ENCODE data around the gene OR4L1. TPM values are rescaled to one million over a fixed set of nuclear protein-coding genes. Genes with fewer than 3 reads are reported as not detected.

The OR4L1 gene
- total RNA-seq: not detected in 2 replicates

DNA sequence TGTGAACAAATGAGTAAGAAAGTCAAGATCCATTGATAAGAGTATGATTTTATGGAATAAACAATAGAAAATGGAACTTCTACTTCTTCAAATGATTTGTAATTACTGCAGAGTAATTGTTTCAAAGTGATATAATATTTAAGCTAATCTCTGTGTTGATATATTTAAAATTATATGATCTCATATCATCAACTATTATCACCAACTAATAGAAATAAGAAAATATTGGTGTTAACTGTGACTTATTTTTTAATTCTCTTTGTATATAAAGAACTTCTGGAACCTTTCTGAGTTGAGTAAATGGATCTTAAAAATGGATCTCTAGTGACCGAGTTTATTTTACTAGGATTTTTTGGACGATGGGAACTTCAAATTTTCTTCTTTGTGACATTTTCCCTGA, at the start of gene OR4L1:
TSS of gene OR4L1 (plus strand) at position 301 of the 400 bp plus-strand sequence. CDS start at position 301, 0 bp downstream.

DNA sequence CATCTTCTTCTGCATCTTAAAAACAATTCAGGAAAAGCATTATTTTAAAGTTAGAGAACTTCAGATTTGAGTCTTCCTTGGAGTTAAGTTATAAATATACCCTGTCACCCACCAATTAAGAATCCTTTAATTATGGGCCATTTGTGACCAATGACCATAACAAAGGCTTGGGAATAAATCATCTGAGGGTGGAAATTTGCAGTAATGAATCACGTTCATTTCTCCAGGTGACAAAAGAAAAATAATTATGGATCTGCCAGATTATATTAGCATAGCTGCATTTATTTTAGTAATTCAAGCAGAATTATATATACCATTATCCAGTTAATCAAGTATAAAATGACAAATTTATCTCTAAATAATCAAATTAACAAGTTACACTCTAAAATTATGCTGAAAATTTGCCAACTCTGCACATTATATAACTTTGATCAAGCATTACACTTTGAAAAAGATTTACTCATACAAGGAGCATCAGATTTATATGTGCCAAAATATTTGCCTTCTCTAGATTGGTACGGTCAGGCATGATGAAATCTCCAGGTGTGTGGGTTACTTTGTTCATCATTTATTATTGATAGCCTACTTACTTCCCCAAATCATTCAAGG, 40.5 kb upstream of the OR4L1 start, which contains the start of gene OR4K14:
TSS of gene OR4K14 (minus strand) at position 51 of the 609 bp plus-strand sequence. CDS start 4,114 bp downstream, outside the sequence.

GRCh38 chr14:20035938-20036337, 23.9 kb upstream of the OR4L1 start, which contains the start of gene OR4K13:
Gene OR4K13, minus strand, starts transcription at chr14:20036038. Its CDS starts 1,280 bp downstream, at chr14:20034758.

GRCh38 chr14:20110438-20110837, 50.6 kb downstream of the OR4L1 start, which contains the start of gene OR4K17:
Gene OR4K17, plus strand, starts transcription at chr14:20110739. Its CDS starts 6,761 bp downstream, at chr14:20117500.

Other genes starting within 250 kb of the OR4L1 start
- not detected in 2 replicates for gene OR4K2, start 184.9 kb upstream of the OR4L1 start, total RNA-seq
- not detected in 2 replicates for gene OR4K5, start 139.4 kb upstream of the OR4L1 start, total RNA-seq
- not detected in 2 replicates for gene OR4K1, start 129.1 kb upstream of the OR4L1 start, total RNA-seq
- gene OR4K15, start 84.5 kb upstream of the OR4L1 start, total RNA-seq: not detected in 2 replicates
- gene OR4Q2, start 57.9 kb upstream of the OR4L1 start, total RNA-seq: not detected in 2 replicates
- gene OR4K14, start 40.7 kb upstream of the OR4L1 start, total RNA-seq: not detected in 2 replicates
- gene OR4K13, start 24.0 kb upstream of the OR4L1 start, total RNA-seq: not detected in 2 replicates
- gene OR4K17, start 50.7 kb downstream of the OR4L1 start, total RNA-seq: not detected in 2 replicates
- not detected in 2 replicates for gene OR4N5, start 78.8 kb downstream of the OR4L1 start, total RNA-seq
- gene OR11G2, start 130.9 kb downstream of the OR4L1 start, total RNA-seq: not detected in 2 replicates
- not detected in 2 replicates for gene OR11H6, start 163.7 kb downstream of the OR4L1 start, total RNA-seq
- gene OR11H7, start 168.9 kb downstream of the OR4L1 start, total RNA-seq: not detected in 2 replicates
- not detected in 2 replicates for gene OR11H4, start 179.2 kb downstream of the OR4L1 start, total RNA-seq
- gene TTC5, start 245.9 kb downstream of the OR4L1 start, total RNA-seq: 21.5 and 25.5 TPM in 2 replicates

Measured in dermis lymphatic vessel endothelial cell (primary cell).